ENCODE measurements around the gene PRKCA.
"Not testable (repeated sequence)": the region's sequence is repeated elsewhere in the genome, so short reads cannot be mapped to it uniquely, and the experiment has no call there.

Gene PRKCA

GRCh38 chr17:66301864-66302741, at the start of gene PRKCA:
Gene PRKCA, plus strand, starts transcription at chr17:66302613.
- Histone ChIP-seq H3K27ac (peak within 1 kb of the TSS; percentile 55 to 93), H3K4me3 (peak within 1 kb of the TSS; percentile 93)
- peak; percentile 78 for DNase-seq (ENCODE audit: low spot score)
- TF ChIP-seq CTCF (IDR thresholded peaks at IDR 0.05): no peak

GRCh38 chr17:66253458-66253857, 49.0 kb upstream of the PRKCA start:
- H3K4me3 ChIP-seq; DNase-seq (ENCODE audit: low spot score); H3K27ac ChIP-seq: not testable (repeated sequence)

GRCh38 chr17:66255112-66255511, 47.3 kb upstream of the PRKCA start:
- peak; percentile 46 for TF ChIP-seq CTCF (IDR thresholded peaks at IDR 0.05)
- DNase-seq (ENCODE audit: low spot score): no peak
- Histone ChIP-seq H3K27ac (no peak overlapping the region), H3K4me3 (no peak overlapping the region)

- Histone ChIP-seq H3K4me3 (no peak overlapping the region), H3K27ac (no peak overlapping the region)
- no peak for TF ChIP-seq CTCF (IDR thresholded peaks at IDR 0.05)
- no peak for DNase-seq (ENCODE audit: low spot score)
These were observed 46.9 kb upstream of the PRKCA start for GRCh38 chr17:66255527-66255971.

- no peak for TF ChIP-seq CTCF (IDR thresholded peaks at IDR 0.05)
- no peak overlapping the region for H3K4me3 ChIP-seq
- no peak for DNase-seq (ENCODE audit: low spot score)
- no peak overlapping the region for H3K27ac ChIP-seq
These were observed 42.1 kb upstream of the PRKCA start for GRCh38 chr17:66260275-66260674.

GRCh38 chr17:66260688-66261087, 41.7 kb upstream of the PRKCA start:
- Histone ChIP-seq H3K27ac (no peak overlapping the region), H3K4me3 (no peak overlapping the region)
- no peak for DNase-seq (ENCODE audit: low spot score)
- TF ChIP-seq CTCF (IDR thresholded peaks at IDR 0.05): no peak

- TF ChIP-seq CTCF (IDR thresholded peaks at IDR 0.05): no peak
- Histone ChIP-seq H3K4me3 (no peak overlapping the region), H3K27ac (no peak overlapping the region)
- no peak for DNase-seq (ENCODE audit: low spot score)
These were observed 39.6 kb upstream of the PRKCA start for GRCh38 chr17:66262767-66263166.
